Posterior vena cava (tissue), 2 donors: ENCODE measurements around the gene ZSWIM4. TPM values are rescaled to one million over a fixed set of nuclear protein-coding genes. Genes with fewer than 3 reads are reported as not detected.

Experiments
- DNase-seq: peaks from one replicate; pipeline ENCODE4 v3.0.0-alpha.2; 2020; ENCODE audit warnings: low spot score
- intact Hi-C, 2 donors: fragments of 100-400 bp; cut with DNase I; formaldehyde crosslinking; loops; one replicate each; pipeline versions ENCODE4 v1.14.1 to v1.14.2; 2022 to 2023
- total RNA-seq, 2 donors: library from RNA; stranded (reverse); fragmentation: NEBNext Ultra II Directional; extraction: Animal tissue kit (Norgen Biotek cat#: 25700); gene quantifications; one replicate each; pipeline ENCODE4 v1.2.1, GENCODE V29; 2021
- donor health status: DM: yes; HTN: yes; CAD: no.
- donor health status: DM: yes; HTN: yes; CAD: no.

The ZSWIM4 gene
- total RNA-seq, 2 donors from 2014 or later, result 2.5 to 7.8 TPM

DNA sequence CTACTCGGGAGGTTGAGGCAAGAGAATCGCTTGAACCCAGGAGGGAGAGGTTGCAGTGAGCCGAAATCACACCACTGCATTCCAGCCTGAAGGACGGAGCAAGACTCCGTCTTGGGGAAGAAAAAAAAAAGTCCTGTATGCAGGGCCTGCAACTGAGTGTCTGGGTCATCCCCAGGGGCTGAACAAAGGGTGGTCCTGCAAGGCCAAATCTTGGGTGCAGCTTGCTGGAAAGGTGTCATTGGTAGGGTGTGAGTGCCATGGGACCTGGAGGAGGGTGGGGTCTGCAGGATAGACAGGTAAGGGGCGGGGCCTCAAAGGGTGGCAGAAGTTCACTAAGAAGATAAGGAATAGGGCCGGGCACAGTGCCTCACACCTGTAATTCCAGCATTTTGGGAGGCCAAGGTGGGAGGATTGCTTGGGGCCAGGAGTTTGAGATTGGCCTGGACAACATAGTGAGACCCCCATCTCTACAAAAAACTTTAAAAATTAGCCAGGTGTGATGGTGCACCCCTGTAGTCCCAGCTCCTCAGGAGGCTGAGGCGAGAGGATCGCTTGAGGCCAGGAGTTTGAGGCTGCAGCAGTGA is 31.5 kb downstream of the ZSWIM4 start:
- intact Hi-C loops, result no loop called here

DNA sequence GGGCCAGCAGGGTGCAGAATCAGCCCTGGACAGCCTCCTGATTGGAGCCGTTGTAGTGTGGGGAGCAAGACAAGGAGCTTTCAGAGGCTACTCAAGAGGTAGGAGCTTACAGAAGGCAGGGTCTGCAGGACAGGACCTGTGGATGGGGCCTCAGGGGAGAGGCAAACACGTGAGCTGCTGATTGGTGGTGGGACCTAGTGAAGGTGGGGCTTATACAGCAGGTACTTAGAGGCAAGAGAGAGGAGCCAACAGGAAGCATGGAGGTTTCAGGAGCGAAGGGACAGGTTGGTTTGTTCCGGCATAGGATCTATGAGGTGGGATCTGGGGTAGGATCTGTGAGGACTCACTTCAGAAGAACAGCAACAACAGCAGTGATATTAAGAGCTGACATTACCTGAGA is 32.4 kb downstream of the ZSWIM4 start:
- no peak for DNase-seq
- intact Hi-C loops, result loop anchor here in 1 of 2 donors (2.0 kb wide), 1 partner anchor 29 kb away; no protein-coding TSS in a partner anchor

More for the DNA sequence above, 31.5 kb downstream of the ZSWIM4 start:
- DNase-seq, result no peak

DNA sequence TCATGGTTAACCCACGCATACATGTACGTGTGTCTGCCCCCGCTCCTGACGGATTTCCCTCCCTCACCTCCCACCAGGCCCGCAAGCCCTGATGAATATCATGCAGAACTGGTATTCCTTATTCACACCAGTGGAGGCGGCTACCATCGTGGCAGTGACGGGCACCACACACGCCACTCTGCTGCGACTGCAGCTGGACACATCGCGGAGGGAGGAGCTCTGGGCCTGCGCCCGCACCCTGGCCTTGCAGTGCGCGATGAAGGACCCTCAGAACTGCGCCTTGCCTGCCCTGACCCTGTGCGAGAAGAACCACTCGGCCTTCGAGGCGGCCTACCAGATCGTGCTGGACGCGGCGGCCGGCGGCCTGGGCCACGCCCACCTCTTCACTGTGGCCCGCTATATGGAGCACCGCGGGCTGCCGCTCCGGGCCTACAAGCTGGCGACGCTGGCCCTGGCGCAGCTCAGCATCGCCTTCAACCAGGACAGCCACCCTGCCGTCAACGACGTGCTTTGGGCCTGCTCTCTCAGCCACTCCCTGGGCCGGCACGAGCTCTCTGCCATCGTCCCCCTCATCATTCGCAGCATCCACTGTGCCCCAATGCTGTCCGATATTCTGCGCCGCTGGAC is 35.0 kb downstream of the ZSWIM4 start:
- DNase-seq, result no peak
- intact Hi-C loops, result loop anchor here in 1 of 2 donors (5.0 kb wide), 1 partner anchor 33 kb away; the partner anchor contains the start of gene ZSWIM4

DNA sequence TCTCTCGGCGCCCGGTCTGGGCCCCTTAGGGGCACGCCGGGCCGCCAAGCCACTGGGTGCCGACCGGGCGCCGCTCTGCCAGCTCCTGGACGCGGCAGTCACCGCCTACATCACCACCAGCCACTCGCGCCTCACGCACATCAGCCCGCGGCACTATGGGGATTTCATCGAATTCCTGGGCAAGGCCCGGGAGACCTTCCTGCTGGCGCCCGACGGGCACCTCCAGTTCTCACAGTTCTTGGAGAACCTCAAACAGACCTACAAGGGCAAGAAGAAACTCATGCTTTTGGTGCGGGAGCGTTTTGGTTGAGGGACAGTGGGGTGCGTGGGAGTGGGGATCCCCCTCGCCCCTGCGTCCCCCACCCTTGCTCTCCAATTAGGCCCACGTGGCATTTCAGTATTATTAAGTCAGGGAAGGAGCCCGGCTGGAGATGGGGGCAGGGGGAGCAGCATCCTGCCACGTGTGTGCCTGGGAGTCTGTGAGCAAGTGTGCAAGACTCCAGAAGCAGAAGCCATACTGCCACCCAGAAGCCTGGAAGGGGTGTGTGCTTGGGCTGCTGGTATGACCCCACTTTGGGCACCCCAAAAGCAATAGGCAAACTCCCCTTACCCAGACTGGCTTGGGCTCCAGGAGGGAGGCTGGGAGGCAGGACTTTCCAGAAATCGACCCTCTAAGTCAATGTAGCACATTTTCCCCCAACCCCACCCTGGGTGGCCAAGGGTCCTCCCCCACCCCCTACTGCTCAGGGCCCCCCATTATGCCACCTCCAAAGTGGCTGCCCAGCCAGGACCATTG is 35.7 kb downstream of the ZSWIM4 start:
- intact Hi-C loops, result loop anchor here in 1 of 2 donors (5.0 kb wide), 1 partner anchor 34 kb away; the partner anchor contains the start of gene ZSWIM4
- DNase-seq, result no peak

DNA sequence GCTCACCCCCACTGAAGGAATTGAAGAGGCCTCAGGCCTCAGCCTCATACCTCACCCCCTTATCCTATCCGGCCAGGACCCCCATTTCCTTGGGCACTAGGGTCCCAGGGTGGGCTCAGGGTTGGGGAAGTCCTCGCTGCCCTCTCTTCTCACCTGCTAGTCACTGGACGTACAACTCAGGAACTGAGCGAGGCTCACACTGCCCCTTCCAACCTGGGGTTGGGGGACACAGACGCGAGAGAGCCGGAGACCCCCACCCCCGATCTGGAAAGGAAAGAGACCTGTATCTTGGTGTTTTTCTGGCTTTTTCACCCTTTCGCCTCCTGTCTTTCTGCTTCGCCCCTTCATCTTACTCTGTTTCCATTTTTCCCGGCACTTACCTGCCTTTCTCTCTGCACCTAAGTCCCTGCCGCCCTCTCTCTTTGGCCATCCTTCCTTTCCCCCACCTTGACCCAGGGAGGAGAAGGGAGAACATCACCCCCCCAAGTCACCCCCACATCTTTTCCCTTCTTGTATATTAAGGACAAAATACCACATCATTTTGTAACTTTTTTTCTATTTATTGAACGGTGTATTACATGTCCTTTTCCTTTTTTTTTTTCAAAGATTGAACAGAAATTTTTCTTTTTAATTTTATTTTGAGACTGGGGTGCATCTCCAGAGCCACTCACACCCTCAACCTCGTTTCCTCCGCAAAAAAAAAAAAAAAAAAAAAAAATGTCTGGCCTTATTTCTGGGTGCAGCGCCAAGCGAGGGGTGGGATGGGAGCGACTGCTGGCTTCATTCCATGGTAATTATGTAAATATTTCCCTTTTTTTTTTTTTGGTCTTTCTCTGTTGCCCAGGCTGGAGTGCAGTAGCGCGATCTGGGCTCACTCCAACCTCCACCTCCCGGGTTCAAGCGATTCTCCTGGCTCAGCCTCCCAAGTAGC is 36.6 kb downstream of the ZSWIM4 start:
- DNase-seq, result no peak
- intact Hi-C loops, result loop anchor here in 1 of 2 donors (5.0 kb wide), 1 partner anchor 35 kb away; the partner anchor contains the start of gene ZSWIM4

DNA sequence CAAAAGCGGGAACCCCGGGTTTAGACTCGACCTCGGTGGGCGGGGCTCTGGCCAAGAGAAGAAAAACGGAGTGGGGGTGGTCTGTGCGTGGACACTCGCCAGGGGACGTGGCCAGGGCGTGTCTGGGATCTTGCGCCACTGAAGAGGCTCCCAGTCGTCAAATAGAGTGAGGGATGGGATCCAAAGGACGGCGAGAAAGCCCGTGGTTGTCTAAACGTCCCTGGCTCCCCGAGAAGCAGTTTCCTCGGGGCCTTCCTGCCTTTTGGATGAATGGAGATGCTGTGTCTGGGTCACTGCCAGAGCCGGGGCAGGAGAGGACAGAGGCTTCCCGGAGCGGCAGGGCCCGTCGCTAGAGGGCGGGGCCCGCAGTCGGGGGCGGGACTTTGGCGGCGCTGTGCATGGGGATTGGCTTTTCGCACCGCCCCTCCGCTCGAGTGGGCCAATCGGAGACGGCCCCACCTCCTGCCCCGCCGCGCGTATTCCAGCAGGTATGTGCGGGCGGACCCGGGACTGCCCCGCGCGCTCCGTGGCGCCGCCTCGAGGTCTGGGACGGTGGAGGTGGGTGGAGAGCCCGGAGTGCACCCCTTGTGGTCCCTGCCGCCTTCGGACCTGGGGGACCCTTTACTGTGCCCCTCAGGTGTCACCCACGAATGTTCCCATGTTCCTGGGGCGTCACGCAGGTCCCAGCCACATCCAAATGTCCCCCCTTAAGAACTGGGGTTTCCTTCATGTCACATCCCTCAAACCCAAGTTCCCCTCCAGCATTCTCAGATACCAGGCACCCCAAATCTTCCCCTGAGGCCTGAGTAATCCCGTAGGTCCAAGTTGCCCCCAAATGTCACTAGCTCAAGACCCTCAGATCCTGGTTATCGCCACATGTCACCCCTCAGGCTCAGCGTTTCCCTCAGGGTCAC is 38.3 kb downstream of the ZSWIM4 start:
- DNase-seq, result peak; percentile 98
- intact Hi-C loops, result loop anchor here in 1 of 2 donors (5.0 kb wide), 1 partner anchor 36 kb away; the partner anchor contains the start of gene ZSWIM4

DNA sequence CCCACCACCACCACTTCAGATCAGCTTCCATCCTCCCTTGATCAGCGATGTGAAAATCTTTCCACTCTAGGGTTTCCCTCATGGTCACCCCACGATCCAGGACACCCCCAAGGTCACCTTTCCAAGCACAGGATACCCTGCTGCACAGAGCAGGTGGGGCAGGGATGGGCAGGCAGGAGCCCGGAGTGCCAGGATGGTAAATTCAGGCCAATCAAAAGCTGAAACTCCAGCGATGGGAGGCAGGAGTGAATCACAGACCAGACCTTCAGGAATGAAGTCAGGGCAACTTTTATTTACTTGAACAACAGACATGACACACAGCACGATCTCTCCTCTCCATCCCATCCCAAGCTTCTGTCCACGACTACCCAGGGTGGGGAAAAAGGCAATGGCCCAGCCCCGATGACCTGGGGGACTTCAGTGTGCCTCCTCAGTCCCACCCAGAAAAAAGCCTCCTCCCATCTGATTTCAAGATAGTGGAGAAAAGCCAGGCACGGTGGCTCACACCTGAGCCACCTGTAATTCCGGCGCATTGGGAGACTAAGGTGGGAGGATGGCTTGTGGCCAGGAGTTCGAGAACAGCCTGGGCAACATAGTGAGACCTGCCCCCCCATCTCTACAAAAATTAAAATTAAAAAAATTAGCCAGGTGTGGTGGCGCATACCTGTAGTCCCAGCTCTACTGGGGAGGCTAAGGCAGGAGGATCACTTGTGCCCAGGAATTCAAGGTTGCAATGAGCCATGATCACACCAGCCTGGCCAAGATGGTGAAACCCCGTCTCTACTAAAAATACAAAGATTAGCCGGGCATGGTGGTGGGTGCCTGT is 39.2 kb downstream of the ZSWIM4 start:
- intact Hi-C loops, result loop anchor here in 1 of 2 donors (5.0 kb wide), 1 partner anchor 37 kb away; the partner anchor contains the start of gene ZSWIM4
- DNase-seq, result no peak

DNA sequence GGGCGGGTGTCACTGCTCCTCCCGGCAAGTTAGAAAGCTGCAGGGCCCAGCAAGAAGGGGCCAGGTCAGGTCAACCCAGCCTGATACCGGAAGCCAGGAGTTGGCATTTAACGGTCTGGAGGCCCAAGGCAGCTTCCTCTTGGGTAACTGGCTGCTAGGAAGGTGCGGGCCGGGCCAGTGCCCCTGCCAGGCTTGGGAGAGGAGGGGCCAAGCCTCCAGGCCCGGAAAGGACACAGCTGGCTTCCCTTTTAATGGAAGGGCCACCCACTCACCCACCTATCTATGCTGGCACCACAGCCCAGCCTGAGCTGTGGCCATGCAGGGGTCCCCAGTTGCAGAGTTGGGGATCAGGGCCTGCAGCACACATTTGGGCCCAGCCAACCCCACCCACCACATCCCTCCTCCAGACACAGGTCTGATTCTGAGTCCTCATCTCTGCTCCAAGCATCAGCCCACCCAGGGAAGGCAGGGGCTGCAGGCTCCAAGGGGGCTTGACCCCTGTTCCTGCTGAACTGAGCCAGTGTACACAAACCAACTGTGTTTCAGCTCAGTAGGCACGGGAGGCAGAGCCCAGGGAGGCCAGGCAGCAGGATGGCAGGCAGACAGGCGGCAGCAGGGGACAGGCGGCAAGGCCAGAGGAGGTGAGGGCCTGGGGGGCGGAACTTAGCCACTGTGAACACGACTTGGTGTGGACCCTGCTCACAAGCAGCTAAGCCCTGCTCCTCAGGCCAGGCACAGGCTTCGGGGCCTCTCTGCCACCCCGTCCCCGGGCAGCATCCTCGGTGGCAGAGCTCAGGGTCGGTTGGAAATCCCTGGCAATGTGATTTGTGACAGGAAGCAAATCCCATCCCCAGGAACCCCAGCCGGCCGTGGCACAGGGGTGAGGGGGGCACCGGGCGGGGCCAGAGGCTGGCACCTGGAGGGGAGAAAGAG is 40.8 kb downstream of the ZSWIM4 start:
- DNase-seq, result no peak
- intact Hi-C loops, result no loop called here

DNA sequence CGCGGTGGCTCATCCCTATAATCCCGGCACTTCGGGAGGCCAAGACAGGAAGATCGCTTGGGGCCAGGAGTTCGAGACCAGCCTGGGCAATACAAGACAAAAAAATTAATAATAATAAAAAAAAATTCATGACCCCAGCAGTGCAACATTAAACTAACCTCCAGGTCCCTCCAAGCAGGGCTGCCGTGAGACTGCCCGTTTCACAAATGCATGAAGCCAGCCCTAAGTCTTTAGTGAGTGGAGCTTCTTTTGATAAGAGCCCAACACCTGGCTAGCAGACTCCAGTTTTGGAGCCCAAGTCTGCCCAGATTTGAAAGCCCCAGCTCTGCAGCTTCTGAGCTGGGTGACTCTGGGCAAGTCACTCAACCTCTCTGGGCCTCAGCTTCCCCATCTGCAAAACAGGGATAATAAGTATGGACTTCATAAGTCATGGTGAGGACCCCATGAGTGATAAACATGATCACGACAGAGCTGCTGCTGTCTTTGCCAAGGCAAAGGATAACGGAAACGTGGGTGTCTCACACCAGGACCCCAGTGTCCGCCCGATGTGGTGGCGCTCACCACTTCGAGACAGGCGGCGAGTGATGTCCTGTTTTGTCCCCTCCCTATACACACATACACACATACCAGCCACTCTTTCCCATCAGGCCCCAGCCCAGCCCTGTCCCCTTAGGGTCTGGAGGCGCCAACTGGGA is 43.3 kb downstream of the ZSWIM4 start:
- no peak for DNase-seq
- intact Hi-C loops, result no loop called here

DNA sequence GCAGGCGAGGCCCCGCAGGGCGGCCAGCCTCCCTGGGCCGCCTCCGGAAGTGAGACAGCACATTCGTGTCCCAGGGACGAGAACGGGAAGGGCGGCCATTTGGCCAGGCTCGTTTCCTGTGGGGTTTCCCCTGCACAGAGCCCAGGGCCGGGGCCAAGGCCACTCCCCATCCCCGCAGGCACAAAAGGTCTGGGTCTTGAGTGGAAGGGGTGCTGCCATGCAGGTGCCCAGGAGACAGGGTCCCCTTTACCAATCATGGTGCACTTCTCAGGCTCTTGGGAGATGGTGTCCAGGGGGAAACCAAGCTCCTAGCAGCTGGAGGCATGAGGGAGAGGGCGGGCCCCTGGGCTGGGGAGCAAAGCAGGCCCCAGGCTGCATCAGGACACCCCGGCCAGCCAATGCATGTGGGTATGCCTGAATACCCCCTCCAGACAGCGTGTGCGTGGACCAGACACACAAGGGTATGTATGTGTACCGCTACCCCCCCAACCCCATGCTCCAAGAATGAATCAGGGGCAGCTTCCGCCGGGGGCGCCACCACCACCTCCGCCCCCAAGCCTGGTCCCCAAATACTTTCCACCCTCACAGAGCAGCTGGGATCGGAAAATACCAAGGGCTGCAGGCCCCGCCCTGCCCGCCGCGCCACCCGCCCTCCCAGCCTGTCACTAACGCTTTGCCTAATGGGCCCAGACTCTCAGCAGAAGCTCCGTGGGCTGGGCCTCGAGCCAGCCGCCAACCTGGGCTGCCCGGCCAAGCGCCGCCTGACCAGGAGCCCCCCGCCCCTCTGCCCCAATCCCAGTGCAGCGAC is 44.1 kb downstream of the ZSWIM4 start:
- intact Hi-C loops, result no loop called here
- peak; percentile 98 for DNase-seq

DNA sequence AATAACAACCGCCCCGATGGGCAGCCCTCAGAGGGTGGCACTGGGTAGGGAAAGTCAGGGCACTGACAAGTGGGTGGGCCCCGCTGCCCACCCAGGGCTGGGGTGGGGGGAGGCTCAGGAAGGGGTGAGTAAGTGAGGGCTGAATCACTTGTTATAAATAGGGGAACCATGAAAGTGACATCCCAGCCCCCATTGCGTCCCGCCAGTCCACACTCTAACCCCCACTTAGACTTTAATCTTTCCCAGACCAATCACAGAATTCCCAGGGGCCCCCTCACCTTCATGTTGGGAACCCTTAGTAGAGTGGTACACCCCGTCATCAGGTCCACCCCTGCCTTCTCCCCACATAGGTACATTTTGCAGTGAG is 44.7 kb downstream of the ZSWIM4 start:
- no peak for DNase-seq
- intact Hi-C loops, result loop anchor here in 1 of 2 donors (10.0 kb wide), 1 partner anchor 685 kb away; the partner anchor contains the start of genes IER2 and STX10

DNA sequence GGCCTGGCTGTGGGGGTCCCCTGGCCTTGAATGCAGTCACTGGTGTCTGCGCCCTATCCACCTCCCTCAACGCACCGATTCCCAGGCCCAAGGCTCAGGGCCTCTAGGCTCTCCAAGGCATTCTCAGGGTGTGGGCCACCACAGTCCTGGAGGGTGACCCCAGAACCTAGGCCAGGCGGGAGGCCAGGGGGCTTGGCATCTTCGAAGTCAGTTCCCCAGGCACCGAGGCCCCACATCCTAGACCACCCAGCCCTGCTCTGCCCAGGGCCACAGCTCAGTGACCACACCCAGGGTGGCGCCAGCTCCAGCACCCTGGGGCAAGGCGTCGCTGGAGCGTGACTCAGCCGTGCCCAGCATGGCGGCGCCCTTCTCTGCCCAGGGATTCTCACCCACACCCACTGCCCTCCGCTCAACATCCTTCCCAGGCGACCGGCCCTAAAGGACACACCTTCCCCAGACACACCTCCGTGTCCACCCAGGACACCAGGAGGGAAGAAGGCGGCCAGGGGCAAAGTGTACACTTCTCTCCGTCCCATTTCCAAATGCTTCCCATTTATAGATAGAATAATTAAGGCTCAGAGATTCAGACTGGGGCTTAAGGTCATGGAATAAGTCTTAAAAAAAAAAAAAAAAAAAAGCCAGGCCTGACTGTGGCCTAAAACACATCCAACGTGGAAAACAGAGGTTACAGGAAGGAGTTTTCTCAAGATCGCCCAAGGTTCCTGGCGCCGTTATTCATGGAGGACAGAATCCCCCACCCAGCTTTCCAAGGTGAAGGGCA is 45.3 kb downstream of the ZSWIM4 start:
- intact Hi-C loops, result loop anchor here in 1 of 2 donors (10.0 kb wide), 1 partner anchor 686 kb away; the partner anchor contains the start of genes IER2 and STX10
- DNase-seq, result peak; percentile 92

DNA sequence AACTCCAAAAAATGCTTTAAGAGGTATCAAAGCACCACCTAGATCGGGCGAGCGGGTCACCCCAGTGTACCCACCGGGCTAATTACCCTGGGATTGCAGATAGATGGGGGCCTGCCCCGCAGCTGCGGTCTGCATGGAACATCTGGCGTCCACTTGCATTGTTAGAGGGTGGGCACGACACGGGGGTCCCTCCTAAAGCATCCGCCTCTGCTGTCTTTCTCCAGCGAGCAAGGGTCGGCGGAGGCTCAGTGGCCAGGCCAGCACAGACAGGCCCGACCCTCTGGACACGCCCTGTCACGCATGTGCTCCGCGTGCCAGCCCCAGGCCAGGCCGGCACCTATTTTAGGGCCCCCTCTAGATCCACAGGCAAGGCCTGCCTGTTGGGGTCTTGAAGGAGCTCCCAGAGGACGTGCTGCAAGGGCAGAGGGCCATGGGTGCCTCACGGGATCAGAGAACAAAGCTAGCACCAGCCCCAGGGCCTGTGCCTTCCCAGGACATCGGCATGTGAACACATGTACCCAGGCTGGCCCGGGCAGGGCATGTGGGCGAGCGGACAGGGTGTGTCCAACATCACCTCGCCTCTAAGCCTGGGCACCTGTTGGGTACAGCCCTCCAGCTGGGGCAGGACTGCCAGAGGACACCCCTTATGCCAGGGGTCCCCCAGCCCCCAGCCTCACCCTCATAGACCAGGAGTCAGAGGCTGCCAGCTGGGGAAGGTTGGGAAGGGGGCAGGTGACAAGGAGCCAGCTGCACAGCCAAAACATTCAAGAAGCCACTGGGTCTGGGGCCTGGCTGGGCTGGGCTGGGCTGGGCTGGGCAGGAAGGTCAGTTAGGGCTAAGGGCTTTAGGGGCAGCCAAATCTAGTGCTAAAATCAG is 46.1 kb downstream of the ZSWIM4 start:
- no peak for DNase-seq
- intact Hi-C loops, result loop anchor here in 1 of 2 donors (10.0 kb wide), 1 partner anchor 687 kb away; the partner anchor contains the start of genes IER2 and STX10
